ENCODE measurements around the gene PTPRN2.

DNA sequence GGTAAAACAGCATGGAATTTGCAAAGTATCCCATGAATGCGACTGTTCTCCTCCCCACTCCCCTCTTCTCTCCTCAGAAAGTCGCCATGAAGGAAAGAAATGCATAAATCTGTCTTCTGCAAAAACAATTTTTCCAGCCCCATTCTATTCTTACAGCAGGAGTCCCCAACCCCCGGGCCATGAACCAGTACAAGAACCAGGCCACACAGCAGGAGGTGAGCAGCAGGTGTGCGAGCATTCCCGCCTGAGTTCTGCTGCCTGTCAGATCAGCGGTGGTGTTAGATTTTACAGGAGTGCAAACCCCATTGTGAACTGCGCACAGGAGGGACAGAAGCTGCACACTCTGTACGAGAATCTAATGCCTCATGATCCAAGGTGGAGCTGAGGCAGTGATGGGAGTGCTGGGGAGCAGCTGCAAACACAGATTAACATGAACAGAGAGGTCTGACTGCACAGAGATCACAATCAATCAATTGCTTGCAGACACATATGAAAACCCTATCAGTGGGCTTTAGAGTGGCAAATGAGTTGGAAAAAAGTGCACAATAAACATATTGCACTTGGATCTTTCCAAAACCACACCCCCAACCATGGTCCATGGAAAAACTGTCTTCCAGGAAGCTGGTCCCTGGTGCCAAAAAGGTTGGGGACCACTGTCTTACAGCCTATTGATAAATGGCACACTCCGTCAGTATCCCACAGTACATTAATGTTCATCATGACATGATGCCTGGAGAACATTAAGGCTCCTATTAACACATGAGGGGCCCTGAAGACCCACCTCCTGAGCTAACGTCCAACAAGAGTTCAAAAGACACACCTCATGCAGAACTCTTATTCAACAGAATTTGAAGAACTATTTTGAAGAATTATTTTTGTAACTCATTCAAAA is 205.0 kb downstream of the PTPRN2 start:
- TF ChIP-seq, protein P1, sequence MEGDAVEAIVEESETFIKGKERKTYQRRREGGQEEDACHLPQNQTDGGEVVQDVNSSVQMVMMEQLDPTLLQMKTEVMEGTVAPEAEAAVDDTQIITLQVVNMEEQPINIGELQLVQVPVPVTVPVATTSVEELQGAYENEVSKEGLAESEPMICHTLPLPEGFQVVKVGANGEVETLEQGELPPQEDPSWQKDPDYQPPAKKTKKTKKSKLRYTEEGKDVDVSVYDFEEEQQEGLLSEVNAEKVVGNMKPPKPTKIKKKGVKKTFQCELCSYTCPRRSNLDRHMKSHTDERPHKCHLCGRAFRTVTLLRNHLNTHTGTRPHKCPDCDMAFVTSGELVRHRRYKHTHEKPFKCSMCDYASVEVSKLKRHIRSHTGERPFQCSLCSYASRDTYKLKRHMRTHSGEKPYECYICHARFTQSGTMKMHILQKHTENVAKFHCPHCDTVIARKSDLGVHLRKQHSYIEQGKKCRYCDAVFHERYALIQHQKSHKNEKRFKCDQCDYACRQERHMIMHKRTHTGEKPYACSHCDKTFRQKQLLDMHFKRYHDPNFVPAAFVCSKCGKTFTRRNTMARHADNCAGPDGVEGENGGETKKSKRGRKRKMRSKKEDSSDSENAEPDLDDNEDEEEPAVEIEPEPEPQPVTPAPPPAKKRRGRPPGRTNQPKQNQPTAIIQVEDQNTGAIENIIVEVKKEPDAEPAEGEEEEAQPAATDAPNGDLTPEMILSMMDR (IDR thresholded peaks at IDR 0.05; ENCODE audit: low read depth, low read length): no peak
- TF ChIP-seq POLR2A (IDR thresholded peaks at IDR 0.05; ENCODE audit: extremely low read depth, insufficient read length): no peak
